Activated CD4-positive, alpha-beta T cell treated with anti-CD3 and anti-CD28 coated beads, Interleukin-2, amount 50 U/mL, for 1 hour (primary cell): Measurements from ENCODE around the gene ANKFN1.

Experiments
- DNase-seq: peaks from one replicate; pipeline ENCODE4 v3.0.0-alpha.2; 2020

ANKFN1 gene

GRCh38 chr17:56149266-56150036, 3.8 kb upstream of the ANKFN1 start:
- no peak for DNase-seq

GRCh38 chr17:56150649-56151048, 2.6 kb upstream of the ANKFN1 start:
- DNase-seq = no peak

- DNase-seq = no peak
These were observed 4.6 kb downstream of the ANKFN1 start for GRCh38 chr17:56157845-56158244.

DNA sequence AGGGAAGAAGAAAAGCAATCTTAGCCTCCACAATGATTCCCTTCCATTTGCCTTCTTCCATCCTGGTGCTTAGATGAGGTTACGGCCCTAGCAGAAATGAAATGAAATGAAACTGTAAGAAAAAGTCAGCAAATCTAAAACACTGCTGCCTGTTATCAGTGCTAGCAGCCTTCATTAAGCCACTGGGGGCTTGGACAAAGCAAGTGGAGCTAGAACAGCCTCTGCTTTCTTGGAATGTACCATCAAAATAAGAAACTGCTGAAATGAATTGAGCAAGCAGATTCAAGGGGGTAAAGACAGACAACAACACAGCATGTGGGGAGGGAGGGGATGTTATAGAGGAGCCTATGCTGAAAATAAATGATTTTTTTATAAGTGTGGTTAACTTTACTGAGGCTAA, 5.1 kb downstream of the ANKFN1 start:
- no peak for DNase-seq

DNA sequence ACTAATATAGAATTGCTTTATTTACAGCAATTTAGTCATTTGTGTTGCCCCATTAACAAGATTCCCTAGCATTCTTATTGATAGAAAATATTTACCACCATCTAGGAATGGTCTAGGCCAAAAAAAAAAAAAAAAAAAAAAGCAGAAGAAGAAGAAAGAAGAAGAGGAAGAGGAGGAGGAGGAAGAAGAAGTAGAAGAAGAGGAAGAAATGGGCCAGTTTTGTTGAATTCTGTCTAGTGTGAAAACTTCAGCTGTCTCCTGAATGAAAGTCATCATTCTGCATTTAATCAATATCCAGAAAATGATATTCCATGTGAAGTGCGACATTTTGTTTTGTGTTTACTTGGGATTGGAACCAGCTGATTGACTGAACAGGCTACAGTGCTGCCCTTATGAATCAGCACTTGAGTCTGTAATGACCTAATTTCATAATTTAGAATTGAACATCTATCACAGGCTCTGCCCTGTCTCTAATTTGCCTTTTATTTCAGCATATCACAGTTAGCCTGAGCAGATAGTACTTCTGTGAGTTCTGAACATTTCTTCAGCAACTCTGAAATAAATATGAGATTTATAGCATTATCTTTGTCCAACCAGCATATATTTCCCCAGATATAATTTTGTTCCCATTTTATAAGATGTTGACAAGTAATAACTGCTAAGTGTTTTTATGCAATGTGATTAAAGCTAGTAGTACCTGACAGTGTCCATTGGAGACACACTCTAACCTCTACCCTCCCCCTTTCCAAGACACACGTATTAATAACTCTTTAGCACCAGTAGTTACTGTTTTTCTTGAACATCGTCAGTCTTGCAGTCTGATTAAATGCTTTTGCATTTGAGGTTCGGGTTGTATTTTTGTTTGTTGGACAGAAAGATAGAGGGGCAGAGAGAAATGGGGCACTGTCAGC, 5.9 kb downstream of the ANKFN1 start:
- no peak for DNase-seq

- DNase-seq = no peak
These were observed 6.6 kb downstream of the ANKFN1 start for GRCh38 chr17:56159826-56160380.

- DNase-seq = no peak
These were observed 7.1 kb downstream of the ANKFN1 start for GRCh38 chr17:56160422-56160821.

DNA sequence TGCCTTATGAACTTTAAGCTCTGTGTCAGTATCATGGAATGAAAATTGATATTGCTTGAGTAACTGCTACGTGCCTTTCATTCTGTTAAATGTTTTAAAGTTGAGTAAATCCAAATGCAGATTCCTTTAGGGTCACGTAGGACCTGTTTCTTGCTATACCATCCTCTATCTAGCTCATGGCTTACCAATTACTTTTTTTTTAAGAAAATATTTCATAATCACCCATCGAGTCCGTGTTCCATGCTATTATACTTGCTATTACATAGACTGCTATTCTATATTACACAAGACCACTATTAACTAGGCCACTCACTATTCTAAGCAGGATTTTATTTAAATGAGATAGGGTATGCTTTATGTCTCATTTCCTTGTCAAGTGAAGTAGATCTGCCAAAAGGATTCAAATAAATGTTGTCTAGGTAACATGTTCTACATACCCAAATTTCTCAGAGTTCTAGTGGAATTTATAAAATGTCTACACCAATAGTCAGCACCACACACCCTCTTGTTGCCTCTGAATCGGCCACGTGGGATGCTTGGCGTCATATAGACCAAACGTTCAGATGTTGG, 11.9 kb downstream of the ANKFN1 start:
- DNase-seq = no peak

DNA sequence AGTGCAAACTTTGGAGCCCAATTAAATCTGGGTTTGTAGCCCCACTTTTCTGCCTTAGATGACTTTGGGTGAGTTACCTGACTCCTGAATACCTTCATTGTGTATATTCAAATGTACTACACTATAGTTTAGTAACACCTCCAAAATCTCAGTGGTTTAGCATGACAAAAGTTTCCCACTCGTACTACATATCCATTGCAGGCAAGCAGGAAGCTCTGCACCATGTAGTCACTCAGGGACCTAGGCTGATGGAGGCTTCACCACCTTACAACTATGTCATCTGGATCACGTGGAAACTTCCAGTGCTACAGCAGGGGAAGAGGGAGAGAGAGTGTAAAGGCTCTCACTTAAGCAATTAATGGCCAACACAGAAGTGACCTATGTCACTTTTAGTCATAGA, 14.2 kb downstream of the ANKFN1 start:
- DNase-seq = no peak

DNA sequence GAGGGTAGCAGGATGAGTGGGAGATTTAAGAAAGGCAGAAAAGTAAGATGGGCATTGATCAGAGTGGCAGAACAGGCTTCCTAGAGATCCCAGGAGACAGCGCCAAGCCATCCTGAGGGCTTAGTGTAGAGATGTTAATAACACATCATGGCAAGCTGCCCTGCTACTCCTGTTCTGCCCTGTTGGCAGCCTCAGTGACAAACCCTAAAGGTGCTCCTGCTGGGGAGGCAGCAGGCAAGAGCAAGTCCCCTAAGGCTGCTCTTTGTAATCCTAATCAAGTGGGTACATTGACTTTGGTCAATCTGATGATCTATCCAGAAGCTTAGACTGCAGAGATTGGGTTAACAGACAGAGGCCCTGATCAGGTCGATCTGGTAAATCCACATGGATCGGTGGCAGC, 16.3 kb downstream of the ANKFN1 start:
- no peak for DNase-seq

DNA sequence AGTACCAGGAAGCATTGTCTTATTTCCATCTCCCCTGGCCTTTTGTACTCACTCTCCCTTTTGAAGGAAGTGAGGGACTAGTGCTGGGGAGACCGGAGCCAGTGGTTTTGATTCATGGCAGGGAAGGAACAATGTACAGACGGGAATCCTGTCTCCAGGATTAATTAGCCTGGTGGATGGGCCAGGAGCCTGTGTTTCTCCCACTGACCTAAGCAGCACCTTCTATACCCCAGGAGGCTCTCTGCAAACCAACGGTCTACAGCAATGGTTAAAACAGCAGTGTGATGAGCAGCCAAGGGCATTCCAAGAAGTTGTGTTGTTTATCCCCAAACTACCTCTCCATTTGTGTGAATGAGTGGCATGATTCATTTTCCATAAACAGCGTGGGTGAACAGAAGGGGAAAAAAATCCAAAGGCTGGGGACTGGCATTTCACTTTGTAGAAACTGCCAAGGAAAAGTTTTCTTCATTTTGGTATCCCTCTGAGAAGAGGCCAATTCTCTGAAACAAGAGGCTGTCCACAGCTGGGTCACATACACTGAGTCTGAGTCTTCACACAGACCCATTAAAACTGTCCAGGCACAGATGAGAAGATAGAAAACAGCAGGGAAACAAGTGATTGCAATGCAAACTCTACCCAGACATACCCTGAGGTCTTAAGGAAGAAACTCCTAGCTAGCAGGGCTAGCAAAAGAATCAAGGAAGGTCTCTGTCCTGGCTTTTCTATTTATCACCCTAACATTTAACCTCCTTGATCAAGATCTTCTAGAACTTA, 18.1 kb downstream of the ANKFN1 start:
- DNase-seq = no peak

GRCh38 chr17:56172517-56172982, 19.3 kb downstream of the ANKFN1 start:
- no peak for DNase-seq

DNA sequence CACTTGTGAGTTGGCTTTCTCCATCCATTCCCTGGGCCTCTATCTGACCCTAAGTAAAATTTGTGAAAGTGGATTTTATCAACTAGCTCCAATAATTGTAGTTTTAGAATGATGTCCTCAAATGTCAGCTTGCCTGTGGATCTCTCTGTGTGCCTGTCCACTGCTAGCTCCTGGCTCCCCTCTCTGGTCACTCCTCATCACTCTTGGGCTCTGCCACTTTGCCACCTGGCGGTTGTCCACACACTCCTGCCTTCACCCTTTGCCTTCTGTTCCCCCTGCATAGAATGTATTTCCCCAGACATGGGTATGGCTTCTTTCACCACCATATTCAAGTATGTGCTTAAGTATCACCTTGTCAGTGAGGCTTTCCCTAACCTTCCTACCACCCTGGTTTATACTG, 19.8 kb downstream of the ANKFN1 start:
- no peak for DNase-seq

DNA sequence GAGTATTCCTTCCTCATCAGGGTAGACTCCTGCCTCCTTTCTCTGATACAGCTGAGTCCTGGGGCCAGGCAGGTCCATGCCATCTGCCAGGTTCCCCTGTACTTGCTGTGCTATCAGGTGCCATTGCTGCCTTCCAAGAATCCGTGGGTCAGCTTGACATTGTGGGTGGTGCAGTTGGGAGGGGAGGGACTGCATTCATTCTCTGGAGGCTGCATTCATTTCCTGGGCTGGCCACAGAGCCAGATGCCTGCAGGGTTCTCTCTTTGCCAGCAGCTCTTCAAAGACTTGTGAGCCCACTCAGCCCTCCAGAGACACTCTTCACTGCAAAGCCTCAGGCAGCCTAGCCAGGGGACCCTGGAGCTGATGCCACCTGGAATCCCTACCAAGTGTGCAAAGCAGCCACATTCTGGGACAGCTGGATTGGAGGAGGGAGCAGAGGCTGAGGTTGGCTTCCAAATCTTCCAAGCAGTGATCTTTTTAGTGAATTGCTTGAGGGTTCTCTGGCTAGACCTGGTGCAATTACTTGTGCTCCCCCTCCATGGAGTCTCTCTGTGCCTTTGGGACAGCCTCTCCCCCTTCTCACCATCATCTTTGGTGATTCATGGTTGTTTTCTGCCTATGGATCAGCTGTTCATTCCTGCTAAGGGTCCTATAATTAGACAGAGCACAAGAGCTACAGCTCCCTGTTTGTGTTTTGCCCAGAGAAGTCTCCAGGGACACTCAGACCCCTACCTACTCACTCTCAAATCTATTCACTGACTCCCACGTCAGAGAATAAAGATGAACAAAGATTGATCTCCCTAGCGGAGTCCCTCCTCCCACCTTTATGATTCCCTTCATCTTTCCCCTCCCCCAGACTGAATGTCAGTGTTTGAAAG, 20.9 kb downstream of the ANKFN1 start:
- no peak for DNase-seq

- no peak for DNase-seq
These were observed 22.2 kb downstream of the ANKFN1 start for GRCh38 chr17:56175299-56175955.

DNA sequence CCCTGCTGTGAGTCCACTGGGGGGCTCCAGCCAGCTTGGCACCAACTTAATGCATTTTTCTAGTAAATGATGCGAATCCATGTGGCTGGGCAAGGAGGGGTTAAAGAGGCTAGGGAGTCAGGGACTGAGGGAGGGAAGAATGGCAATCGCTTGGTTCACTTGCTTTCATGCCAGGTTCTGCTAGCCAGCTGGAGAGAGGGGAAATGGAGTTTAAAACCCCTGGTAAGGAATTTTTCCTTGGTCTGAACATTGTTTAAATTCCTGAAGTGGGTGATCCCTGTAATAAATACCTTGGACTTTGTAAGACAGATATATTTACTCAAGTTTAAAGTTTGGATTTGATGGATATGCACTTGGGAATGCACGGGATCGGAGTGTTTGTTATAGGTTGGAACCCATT, 22.8 kb downstream of the ANKFN1 start:
- no peak for DNase-seq

DNA sequence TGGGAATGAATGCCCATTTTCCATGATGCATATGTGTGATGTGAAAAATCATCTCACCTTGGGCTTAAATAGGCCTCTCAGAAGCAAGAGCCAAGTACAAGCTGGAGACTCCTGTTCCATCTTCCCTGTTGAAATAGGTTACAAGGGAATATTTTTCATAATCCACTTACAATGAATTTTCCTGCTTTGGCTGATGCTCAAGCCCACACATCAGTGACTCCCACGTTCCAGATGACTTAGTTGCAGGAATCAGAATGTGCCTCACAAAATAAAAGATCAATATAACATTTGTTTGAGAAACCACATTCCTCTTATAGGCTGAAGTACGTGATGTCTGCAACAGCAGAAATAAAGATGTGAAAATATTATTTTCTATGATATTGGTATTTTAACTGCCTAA, 24.1 kb downstream of the ANKFN1 start:
- no peak for DNase-seq

- no peak for DNase-seq
These were observed 24.9 kb downstream of the ANKFN1 start for GRCh38 chr17:56178203-56178602.

DNA sequence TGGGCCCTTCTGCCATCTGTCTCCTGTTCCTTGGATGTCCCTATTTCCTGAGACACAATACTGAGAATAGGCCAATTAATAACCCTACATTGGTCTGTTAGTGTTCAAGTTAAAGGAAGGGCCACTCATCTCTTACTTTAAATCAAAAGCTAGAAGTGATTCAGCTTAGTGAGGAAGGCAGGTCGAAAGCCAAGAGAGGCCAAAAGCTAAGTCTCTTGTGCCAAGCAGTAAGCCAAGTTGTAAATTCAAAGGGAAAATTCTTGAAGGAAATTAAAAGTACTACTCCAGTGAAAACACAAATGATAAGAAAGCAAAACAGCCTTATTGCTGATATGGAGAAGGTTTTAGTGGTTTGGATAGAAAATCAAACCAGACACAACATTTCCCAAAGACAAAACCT, 28.8 kb downstream of the ANKFN1 start:
- no peak for DNase-seq

- no peak for DNase-seq
These were observed 31.4 kb downstream of the ANKFN1 start for GRCh38 chr17:56184650-56185049.
